Osteoblast (primary cell): ENCODE results near the gene MRS2. TPM values are rescaled to one million over a fixed set of nuclear protein-coding genes. Genes with fewer than 3 reads are reported as not detected.

Experiments used
- DNase-seq: peaks from one replicate; pipeline ENCODE4 v3.0.0; 2011; ENCODE audit warnings: low spot score, mixed read lengths; ENCODE audit not compliant: insufficient read length; ENCODE audit errors: missing footprints
- H2AFZ ChIP-seq: 2 replicates; pipeline ENCODE4 v1.6.0; 2011; ENCODE audit warnings: mild to moderate bottlenecking, low read length
- H3K27ac ChIP-seq: 2 replicates; pipeline ENCODE4 v1.5.1; 2011; ENCODE audit warnings: mild to moderate bottlenecking, low read depth, low read length, moderate library complexity
- H3K27me3 ChIP-seq: 2 replicates; pipeline ENCODE4 v1.6.0; 2012; ENCODE audit warnings: mild to moderate bottlenecking, control low read depth, inconsistent platforms, low read length, moderate library complexity; ENCODE audit not compliant: insufficient read depth
- H3K36me3 ChIP-seq: 2 replicates; pipeline ENCODE4 v1.5.1; 2011; ENCODE audit warnings: mild to moderate bottlenecking, low read length, control low read depth, moderate library complexity; ENCODE audit not compliant: insufficient read depth
- H3K4me1 ChIP-seq: 2 replicates; pipeline ENCODE4 v1.5.1; 2011; ENCODE audit warnings: mild to moderate bottlenecking, low read length, control low read depth, moderate library complexity; ENCODE audit not compliant: insufficient read depth
- H3K4me2 ChIP-seq: 2 replicates; pipeline ENCODE4 v1.6.0; 2011; ENCODE audit warnings: mild to moderate bottlenecking, low read length; ENCODE audit not compliant: insufficient read depth
- H3K4me3 ChIP-seq: fragments of 200-600 bp; sonication (generic); 3 replicates; pipeline ENCODE4 v1.5.1; 2012; ENCODE audit warnings: mild to moderate bottlenecking, low read length, inconsistent platforms; ENCODE audit not compliant: insufficient read depth
- H3K79me2 ChIP-seq: 2 replicates; pipeline ENCODE4 v1.6.0; 2012; ENCODE audit warnings: mild to moderate bottlenecking, low read length, control low read depth, inconsistent platforms; ENCODE audit not compliant: insufficient read depth
- H3K9me3 ChIP-seq: 2 replicates; pipeline ENCODE4 v1.5.1; 2011; ENCODE audit warnings: low read depth, low read length, control low read depth
- H4K20me1 ChIP-seq: 2 replicates; pipeline ENCODE4 v1.6.0; 2012; ENCODE audit warnings: mild to moderate bottlenecking, low read length, control low read depth; ENCODE audit not compliant: insufficient read depth
- CTCF ChIP-seq: IDR thresholded peaks from 2 replicates; pipeline ENCODE4 v1.5.1; 2011; ENCODE audit warnings: mild to moderate bottlenecking, low read depth, low read length, moderate library complexity; ENCODE audit errors: extremely low read depth
- total RNA-seq: library from RNA; depleted of rRNA; stranded (reverse); fragments of >200 nt; gene quantifications from 2 replicates; pipeline ENCODE4 v1.2.3, GENCODE V29; 2012

Gene MRS2
- 22.7 and 23.5 TPM in 2 replicates for total RNA-seq

- peak; percentile 88 for DNase-seq
- H3K4me3 ChIP-seq = peak within 1 kb of the TSS; percentile 99
- peaks cover 7% of the 10 kb centered on the region for H4K20me1 ChIP-seq
- TF ChIP-seq CTCF = no peak
- H3K9me3 ChIP-seq = no peaks in the 10 kb centered on the region
- H3K36me3 ChIP-seq = no peaks in the 10 kb centered on the region
- peaks cover 44% of the 10 kb centered on the region for H3K79me2 ChIP-seq
- H3K4me2 ChIP-seq = peak within 1 kb of the TSS; percentile 87
- peaks cover 7% of the 10 kb centered on the region for H3K27me3 ChIP-seq
- peak within 1 kb of the TSS; percentile 97 for H2AFZ ChIP-seq
- peak within 1 kb of the TSS; percentile 74 for H3K27ac ChIP-seq
- peaks cover 15% of the 10 kb centered on the region for H3K4me1 ChIP-seq
Measured at GRCh38 chr6:24402697-24403500, at the start of gene MRS2. TSS of gene MRS2 (plus strand) at chr6:24402936. CDS start at chr6:24403047, 111 bp downstream.

DNA sequence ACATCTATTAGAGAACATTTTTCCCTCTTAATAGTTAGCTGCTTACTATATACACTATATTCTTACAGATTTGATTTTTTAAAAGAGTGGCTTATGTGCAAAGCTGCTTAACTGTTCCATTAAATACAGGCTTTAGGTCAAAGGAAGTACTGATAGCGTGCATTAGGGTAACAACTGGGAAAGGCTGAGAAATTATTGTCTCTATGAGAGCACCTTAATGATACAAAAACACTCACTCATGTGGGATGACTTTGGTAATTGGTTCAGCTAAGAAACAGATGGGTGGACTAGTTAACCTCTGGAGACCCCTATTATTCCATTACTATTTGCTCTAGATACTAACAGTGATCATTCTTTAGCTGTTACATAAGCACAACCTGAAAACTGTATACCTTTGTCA is 48.9 kb upstream of the MRS2 start:
- no peak for TF ChIP-seq CTCF

DNA sequence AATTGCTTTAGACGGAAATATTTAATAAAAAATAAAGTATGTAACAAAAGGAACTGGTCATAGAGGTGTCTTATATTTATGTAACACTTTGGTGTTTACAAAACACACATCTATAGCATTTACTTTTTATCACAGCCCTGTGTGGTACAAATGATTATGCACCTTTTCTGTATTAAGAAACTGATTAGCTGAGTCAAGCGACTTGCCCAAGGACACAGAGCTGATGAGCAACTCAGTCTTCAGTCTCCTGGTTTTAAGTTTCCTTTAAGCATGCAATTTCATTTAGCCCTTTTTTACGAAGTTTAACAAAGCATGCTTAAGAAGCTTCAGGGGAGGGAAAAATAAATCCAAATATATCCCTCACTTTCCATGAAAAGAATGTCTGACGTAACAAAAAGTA is 47.3 kb upstream of the MRS2 start:
- H3K36me3 ChIP-seq = no peaks in the 10 kb centered on the region
- no peak for TF ChIP-seq CTCF
- no peak overlapping the region for H2AFZ ChIP-seq

More for the DNA sequence above, 48.9 kb upstream of the MRS2 start:
- no peaks in the 10 kb centered on the region for H3K4me1 ChIP-seq
- H3K4me2 ChIP-seq = no peak overlapping the region
- no peak overlapping the region for H3K4me3 ChIP-seq
- H3K36me3 ChIP-seq = no peaks in the 10 kb centered on the region
- DNase-seq = no peak
- no peak overlapping the region for H2AFZ ChIP-seq
- H3K79me2 ChIP-seq = no peaks in the 10 kb centered on the region
- no peaks in the 10 kb centered on the region for H4K20me1 ChIP-seq
- no peaks in the 10 kb centered on the region for H3K9me3 ChIP-seq
- H3K27me3 ChIP-seq = peaks cover 26% of the 10 kb centered on the region
- H3K27ac ChIP-seq = no peak overlapping the region

DNA sequence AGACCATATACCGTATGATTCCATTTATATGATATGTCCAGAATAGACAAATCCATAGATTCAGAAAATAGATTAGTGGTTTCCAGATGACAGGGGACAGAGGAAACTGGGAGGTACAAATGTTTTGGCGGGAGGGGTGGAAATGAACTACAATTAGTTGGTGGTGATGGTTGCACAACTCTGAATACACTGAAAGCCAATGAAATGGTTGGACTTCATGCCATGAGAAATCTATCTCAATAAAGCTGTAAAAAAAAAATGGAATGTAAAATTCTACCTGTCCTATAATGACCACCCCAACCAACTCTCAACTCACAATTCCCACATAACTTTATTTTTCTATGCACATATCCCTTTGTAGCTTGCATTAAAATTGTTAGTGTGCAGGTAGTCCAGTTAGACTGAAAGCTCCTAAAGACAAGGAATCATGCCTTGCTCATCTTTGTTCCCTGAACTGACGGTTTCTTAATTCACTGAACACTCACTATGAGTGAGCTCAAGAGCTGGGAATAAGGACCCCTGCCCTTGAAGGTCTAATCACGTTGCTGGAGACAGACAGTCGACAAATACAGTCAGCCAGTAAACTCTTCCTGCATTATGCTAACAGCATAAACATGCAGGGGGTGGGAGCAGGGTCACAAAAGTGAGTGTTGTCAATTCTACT is 46.3 kb upstream of the MRS2 start:
- H3K4me3 ChIP-seq = no peak overlapping the region

More for the DNA sequence above, 47.3 kb upstream of the MRS2 start:
- Histone ChIP-seq H3K4me2 (no peak overlapping the region), H3K4me3 (no peak overlapping the region), H3K79me2 (no peaks in the 10 kb centered on the region), H3K9me3 (no peaks in the 10 kb centered on the region), H3K4me1 (peaks cover 5% of the 10 kb centered on the region), H4K20me1 (no peaks in the 10 kb centered on the region), H3K27ac (no peak overlapping the region), H3K27me3 (peaks cover 26% of the 10 kb centered on the region)
- no peak for DNase-seq

More for the DNA sequence above, 46.3 kb upstream of the MRS2 start:
- H3K9me3 ChIP-seq = no peaks in the 10 kb centered on the region
- no peaks in the 10 kb centered on the region for H4K20me1 ChIP-seq
- no peak overlapping the region for H2AFZ ChIP-seq
- H3K4me1 ChIP-seq = peaks cover 5% of the 10 kb centered on the region
- H3K36me3 ChIP-seq = no peaks in the 10 kb centered on the region
- TF ChIP-seq CTCF = no peak
- peaks cover 26% of the 10 kb centered on the region for H3K27me3 ChIP-seq
- H3K79me2 ChIP-seq = no peaks in the 10 kb centered on the region
- no peak overlapping the region for H3K27ac ChIP-seq
- DNase-seq = no peak
- H3K4me2 ChIP-seq = no peak overlapping the region
